ENCODE data around the gene ELF5.

GRCh38 chr11:34476849-34477248, 36.7 kb downstream of the ELF5 start:
- TF ChIP-seq EZH2 (IDR thresholded peaks at IDR 0.05; ENCODE audit: insufficient read depth, poor library complexity, severe bottlenecking) (no peak), EZH2phosphoT487 (IDR thresholded peaks at IDR 0.05; ENCODE audit: insufficient read depth, low read depth) (no peak)
